ENCODE results near the gene MFSD11.
"Not testable (repeated sequence)": the region's sequence is repeated elsewhere in the genome, so short reads cannot be mapped to it uniquely, and the experiment has no call there.

MFSD11 gene

DNA sequence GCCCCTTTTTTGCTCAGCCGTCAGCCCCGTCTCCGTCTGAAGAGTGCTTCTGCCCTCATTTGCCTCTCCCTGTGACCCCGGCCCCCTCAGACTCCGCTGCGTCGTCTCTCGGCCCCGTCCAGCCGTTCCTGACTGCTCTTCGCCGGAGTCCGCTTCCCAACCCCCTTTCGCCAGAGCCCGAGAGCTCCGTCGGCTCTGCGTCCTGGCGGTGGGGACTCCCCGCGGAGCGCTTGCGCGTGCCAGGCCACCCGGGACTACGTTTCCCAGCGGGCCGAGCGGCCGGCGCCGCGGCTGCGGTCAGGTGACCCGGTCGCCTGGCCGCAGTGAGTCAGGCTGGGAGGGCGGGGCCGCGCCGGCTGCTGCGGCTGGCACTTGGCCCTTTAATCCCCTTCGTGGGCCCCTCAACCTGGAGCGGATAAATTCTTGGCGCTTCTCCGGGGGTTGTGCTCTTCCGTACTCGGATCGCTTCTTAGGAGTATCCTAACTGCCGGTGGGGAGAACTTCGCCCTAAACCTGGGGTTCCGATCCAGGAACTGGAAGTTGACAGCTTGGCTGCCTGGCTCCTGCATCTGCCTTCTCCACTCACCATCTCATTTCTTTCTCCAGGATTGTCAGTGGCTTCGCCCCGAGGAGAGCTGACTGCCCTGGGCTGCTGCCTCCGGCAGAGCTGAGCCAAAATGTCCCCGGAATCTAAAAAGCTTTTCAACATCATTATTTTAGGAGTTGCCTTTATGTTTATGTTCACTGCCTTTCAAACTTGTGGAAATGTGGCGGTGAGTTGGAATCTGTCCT, at the start of gene MFSD11:
Gene MFSD11, plus strand, starts transcription at position 444 of the 792 bp plus-strand sequence. Its CDS starts 234 bp downstream, at position 678.
- DNase-seq (ENCODE audit: low read depth in 2 of 3, low spot score in 2 of 3): peak; percentile 81 to 91 (median 87)

DNA sequence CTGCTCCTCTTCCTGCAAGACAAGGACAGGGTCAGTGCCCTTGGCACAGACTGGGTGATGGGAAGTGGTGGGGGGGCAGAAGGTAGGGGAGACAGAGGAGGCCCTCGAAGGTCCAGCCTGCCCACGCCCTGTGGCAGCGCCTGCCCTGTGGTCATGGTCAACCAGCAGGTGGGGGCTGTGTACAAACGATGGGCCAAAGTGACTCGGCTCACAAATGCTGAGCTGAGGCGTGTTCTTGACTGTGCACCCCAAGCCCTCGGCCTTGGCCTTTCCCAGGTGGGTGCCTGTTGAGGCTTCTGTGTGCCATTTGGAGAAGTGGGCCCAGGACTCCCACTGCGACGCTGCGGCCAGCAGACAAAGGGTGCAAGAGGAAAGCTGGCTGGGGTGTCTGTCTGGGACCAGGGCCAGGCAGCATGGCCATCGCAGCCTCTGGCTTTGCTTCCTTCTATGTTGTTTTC, 49.7 kb upstream of the MFSD11 start:
- no peak for DNase-seq (ENCODE audit: low read depth in 2 of 3, low spot score in 2 of 3)

DNA sequence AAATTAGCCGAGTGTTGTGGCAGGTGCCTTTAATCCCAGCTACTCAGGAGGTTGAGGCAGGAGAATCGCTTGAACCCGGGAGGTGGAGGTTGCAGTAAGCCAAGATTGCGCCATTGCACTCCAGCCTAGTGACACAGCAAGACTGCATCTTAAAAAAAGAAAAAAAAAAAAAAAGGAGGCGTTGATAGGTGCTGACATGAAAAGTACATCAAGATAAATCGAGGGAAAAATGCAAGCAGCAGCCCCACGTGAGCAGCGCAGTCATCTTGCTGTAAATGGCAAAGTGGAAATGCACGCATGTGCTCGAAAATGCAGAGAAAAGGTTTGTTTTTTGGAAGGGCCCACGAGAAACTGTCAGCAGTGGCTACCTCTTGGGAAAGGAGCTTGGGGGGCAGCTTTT, 48.1 kb upstream of the MFSD11 start:
- DNase-seq (ENCODE audit: low read depth in 2 of 3, low spot score in 2 of 3): no peak

DNA sequence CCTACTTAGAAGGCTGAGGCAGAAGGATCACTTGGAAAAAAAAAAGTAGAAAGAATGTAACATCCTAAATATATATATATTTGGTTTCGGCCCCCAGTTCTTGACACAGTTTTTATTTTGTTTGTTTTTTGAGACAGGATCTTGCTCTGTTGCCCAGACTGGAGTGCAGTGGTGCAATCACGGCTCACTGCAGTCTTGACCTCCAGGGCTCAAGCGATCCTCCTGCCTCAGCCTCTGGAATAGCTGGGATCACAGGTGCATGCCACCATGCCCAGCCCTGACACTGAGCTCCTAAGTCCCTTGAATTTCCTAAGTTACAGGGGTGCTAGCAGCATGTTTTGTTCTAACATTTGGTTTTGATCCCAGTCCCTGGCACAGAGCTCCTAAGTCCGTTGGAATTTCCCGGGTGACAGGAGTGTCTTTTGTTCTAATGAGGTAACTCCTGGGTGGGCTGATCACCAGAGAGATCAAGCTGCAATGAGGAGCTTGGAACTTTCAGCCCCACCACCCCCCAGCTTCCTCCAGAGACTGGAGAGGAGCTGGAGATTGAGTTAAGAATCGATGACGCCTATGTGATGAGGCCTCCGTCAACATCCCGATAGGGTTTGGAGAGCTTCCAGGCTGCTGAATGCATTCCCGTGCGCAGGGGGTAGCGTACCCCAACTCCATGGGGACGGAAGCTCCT, 47.2 kb upstream of the MFSD11 start:
- DNase-seq (ENCODE audit: low read depth in 2 of 3, low spot score in 2 of 3): no peak

DNA sequence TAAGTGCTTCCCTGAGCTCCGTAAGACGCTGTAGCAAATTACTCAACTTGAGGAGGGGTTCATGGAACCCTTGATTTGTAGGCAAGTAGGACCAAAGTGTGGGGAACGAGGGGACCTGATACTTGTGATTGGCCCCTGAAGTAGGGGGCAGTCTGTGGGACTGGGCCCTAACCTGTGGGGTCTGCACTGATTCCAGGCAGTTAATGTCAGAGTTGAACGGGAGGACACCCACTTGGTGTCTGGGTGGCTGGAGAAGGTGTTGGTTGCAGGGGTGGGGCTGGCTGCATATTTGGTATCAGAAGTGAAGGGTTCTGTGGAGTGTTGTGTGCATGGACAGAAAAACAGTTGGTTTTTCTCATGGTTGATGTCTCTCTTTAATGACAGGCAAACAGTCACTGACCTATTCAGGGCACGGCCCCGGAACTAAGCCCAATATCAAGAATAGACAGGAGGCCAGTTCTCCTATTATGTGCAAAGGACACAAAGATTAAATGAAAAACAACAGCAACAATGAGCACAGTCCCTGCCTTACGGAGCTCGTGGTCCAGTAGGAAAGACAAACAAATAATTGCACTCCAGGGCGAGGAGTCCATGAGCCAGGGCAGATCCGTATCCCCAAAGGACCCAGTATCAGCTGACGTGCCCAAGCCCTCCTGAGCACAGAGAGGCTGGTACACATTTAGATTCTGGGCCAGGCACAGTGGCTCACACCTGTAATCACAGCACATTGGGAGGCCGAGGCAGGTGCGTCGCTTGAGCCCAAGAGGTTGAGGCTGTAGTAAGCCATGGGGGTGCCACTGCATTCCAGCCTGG, 46.3 kb upstream of the MFSD11 start:
- no peak for DNase-seq (ENCODE audit: low read depth in 2 of 3, low spot score in 2 of 3)

DNA sequence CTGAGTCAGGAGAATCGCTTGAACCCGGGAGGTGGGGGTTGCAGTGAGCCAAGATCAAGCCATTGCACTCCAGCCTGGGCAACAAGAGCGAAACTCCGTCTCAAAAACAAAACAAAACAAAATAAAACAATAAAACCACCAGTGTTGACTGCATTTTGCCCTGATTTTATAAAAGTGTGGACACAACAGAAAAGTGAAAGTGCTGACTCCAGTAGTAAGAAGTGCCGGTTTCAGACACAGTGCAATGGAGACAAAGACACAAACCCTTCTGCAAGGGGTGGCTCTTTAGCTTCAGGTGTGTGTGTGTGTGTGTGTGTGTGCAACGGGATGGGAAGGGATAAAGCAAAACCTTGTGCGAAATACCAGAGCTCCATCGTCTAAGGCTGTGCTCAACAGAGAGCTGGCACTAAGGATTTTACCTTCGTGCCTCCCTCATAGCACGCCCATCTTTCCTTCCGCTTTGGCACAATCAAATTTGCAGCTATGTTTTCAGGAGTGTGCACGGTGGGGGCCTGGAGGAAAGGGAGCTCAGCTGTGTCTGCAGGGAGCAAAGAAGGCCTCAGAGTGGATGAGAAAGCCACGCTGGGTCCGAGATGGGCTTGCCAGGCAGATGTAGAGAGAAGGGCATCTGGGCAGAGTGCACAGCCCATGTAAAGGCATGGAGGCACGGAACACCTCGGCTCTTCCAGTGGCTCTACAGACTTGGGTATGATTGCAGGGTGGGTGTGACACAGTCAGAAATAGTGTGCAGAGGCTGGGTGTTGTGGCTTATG, 42.7 kb upstream of the MFSD11 start:
- DNase-seq (ENCODE audit: low read depth in 2 of 3, low spot score in 2 of 3): no peak

DNA sequence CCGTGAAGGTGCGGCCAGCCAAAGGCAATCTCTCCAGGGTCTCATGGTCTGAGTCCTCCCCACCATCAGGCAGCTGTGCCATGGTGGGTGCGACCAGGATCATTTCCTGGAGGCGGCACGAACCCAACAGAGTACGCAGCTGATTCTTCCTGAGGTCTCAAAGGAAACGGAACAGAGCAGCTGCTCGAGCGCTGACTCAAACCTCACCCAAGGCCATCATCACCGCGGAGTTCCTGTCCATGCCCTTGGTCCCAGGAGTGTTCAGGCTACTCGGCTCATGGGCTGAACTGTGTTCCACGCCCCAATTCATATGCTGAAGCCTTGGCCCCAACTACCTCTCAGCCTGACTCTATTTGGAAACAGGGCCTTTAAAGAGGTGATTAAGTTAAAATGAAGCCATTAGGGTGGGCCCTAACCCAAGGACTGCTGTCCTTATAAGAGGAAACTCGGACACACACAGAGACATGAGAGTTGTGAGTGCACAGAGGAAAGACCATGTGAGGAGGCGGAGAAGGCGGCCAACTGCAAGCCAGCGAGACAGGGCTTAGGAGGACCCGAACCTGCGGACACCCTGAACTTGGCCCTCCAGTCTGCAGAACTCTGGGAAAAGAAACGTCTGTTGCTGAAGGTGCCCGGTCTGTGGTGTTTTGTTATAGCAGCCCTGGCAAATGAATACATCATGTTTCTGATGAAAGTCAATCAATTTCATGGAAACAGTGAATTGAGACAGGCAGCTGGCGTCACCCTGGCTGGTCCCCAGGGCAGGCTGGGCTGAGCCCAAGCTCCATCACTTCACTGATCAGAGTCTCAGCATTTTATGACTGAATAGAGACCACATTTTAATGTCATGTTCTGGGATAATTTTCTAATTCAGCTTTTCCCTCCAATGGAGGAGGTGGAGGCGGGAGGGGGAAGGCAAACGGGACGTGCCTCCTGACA, 40.9 kb upstream of the MFSD11 start:
- no peak for DNase-seq (ENCODE audit: low read depth in 2 of 3, low spot score in 2 of 3)

DNA sequence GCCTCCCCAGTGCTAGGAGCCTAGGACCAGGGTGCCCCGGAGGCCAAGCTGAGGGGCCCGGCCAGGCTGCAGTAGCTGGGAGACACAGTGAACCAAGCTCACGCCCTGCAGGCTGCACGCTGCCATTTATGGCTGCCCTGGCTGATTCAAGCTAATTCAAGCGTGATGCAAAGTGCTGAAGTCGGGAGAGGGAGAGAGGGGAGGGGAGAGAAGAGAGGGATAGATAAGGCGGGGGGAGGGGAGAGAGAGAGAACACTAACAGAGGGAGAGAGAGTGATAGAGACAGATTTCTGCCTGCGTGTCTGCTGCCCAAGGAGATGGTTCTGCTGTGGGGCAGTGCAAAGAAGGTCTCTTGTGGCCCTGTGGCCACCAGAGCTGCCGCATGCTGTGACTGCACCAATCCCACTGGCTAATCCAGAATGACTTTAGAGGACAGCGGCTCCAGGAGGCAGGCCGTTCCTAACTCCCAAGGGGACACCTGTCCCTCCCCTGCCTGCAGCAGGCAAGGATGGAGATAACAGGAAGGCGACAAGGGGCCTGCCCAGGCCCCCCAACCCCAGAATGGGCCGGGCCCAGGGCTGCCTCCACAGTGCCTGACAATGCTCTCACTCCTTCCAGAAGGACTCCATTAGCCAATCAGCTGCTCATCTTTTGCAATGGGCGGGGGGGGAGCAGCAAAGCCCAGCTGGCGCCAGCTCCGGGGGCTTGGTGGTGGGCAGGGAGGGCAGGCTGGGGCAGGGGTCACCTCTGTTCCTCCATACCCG, 40.0 kb upstream of the MFSD11 start:
- DNase-seq (ENCODE audit: low read depth in 2 of 3, low spot score in 2 of 3): no peak

DNA sequence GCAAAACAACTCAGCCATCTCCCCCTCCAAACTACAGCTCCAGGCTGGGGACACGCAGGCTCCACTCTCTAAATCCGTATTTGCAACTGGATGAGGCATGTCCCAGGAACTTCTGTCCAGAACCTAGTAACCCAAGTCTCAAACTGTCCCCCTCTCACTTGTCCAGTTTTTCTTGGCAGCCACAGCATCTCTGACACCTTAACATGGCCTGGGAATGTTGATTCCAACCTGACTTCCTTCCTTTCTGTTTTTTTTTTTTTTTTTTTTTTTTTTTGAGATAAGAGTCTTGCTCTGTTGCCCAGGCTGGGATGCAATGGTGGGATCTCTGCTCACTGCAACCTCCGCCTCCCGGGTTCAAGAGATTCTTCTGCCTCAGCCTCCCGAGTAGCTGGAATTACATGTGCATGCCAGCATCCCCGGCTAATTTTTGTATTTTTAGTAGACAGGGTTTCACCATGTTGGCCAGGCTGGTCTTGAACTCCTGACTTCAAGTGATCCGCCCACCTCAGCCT, 39.4 kb upstream of the MFSD11 start:
- DNase-seq (ENCODE audit: low read depth in 2 of 3, low spot score in 2 of 3): not testable (repeated sequence)

DNA sequence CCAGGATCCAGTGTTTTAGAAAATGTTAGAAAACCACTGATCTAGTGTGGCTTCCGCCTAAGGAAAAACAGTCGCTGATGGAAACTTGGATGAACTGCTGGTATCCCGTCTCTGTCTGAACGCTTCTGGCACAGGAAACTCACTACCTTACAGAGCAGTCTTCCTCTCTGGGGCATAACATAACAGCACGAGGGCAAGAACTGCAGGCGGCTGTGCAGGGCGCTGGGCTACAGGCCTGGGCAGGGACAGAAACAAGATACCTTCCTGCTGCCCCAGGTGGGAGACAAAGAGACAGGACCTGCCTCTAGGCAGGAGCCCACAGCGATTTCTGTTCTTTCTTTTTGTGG, 37.7 kb upstream of the MFSD11 start:
- no peak for DNase-seq (ENCODE audit: low read depth in 2 of 3, low spot score in 2 of 3)

DNA sequence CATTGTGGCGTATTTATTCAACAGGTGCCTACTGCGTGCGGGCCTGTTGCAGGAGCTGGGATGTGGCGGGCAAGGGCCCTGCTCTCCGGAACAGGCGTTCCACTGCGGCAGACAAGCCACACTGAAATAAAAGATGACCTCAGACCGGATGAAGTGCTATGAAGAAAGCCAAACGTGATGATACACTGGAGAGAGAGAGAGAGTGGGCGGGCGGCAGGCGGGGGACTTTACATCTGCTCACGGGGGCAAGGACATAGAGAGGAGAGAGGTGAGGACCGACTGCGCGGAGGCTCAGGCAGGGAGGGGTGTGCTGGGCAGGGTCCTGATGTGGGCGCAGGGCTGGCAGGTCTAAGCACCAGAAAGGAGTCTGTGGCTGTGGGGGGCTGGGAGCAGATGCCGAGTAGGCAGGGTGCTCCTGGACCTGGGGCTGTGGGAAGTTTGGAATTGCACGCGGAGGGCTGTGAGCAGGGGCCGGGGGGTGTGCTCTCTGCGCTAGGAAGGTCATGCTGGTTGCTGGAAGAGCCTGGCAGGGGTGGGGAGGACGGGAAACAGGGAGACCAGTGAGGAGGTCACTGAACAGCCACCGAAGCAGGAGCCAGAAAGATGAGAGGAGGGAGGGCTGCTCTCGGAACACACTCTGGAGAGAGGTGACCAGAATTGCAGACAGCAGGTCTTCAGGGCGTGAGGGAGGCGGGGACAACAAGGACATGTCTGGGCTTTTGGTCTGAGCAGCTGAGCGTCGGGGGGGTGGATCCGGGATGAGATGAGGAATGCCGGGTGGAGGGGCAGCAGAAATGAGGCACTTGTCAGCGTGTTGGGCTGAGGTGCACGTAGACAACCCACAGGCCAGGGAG, 37.1 kb upstream of the MFSD11 start:
- no peak for DNase-seq (ENCODE audit: low read depth in 2 of 3, low spot score in 2 of 3)

DNA sequence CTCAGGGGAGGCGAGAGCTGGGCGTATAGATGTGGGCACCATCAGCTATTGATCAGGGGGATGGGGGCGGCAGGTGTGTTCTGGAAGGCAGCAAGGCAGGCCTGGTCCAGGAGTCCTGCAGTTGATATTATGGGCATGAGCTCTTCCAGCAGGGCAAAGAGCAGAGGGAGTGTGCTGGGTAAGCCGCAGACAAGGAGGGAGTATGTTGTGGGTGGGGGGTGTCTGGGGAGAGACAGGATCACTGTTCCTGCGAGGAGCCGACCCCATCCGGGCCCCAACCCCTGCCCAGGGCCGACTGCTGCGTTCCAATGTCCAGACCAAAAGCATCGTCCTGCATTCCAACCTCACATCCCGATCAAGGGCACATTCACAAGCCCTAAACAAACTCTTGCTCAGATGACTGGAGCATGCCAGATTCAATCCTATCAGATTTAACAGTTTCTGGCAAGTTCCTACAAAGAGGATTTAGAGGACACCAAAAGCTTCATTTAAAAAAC, 36.4 kb upstream of the MFSD11 start:
- DNase-seq (ENCODE audit: low read depth in 2 of 3, low spot score in 2 of 3): no peak

DNA sequence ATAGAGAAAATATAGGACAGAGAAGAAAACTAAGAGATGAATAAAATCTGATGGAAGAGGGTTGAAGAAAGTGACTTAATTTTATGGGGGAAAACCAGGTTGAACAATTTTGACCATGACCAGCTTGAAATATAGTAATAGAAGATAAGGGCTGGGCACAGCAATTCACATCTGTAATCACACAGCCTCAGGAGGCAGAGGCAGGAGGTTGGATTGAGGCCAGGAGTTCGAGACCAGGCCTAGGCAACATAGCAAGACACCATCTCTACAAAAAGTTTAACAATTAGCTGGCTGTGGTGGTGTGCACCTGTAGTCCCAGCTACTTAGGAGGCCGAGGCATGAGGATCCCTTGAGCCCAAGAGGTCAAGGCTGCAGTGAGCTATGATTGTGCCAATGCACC, 35.8 kb upstream of the MFSD11 start:
- DNase-seq (ENCODE audit: low read depth in 2 of 3, low spot score in 2 of 3): no peak

DNA sequence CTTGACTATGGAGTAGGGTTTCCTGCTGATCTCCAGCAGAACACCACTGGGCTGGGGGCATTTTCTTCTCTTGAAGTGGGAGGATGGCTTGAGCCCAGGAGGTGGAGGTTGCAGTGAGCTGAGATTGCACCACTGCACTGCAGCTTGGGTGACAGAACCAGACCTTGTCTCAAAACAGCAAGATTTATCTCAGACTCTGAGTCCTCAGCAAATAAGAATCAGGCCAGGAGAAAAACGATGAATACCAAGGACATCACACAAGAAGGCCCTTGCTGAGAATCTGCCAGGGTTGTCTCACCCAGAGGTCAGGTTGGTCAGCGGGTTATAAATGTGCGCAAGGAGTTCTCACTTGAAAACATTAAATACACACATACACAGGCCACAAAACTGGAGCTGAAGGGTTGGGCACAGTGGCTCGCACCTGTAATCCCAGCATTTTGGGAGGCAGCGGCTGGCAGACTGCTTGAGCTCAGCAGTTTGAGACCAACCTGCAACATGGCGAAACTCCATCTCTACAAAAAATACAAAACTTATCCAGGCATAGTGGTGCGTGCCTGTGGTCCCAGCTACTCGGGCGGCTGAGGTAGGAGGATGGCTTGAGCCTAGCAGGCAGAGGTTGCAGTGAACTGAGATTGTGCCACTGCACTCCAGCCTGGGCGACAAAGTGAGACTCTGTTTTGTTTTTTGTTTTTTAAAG, 34.8 kb upstream of the MFSD11 start:
- no peak for DNase-seq (ENCODE audit: low read depth in 2 of 3, low spot score in 2 of 3)

DNA sequence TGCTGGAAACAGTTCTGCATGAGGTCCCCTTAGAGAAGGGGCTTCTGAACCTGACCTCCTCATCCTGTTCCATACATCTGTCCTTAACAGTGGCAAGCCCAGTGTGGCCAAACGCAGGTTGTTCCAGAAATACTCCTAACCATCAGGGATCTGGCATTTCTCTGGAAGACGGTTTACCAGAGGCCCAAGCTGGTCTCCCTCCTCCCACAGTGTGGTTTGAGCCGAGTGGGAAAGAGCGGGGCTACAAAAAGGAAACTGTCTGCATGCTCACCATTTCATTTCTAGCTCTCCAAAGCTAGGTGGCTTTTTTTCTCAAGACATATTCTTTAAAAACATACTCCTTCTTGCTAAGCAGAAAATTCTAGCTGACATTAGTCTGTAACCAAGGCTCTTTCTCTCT, 33.1 kb upstream of the MFSD11 start:
- DNase-seq (ENCODE audit: low read depth in 2 of 3, low spot score in 2 of 3): no peak

DNA sequence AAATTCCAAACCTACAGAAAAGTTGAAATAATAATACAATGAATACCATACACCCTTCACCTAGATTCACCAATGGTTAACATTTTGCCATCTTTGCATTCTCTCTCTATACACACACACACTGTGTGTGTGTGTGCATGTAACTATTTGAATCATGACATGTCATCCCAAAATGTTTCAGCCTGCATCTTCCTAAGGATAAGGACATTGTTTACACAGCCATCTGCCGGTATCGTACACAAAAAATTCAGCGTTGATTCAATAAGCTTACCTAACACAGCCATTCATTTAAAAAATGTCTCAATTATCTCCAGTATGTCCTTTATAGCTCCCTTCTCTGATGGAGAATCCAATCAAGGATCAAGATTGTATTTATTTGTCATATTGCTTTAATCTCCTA, 31.1 kb upstream of the MFSD11 start:
- DNase-seq (ENCODE audit: low read depth in 2 of 3, low spot score in 2 of 3): no peak

Data from activated CD8-positive, alpha-beta memory T cell treated with anti-CD3 and anti-CD28 coated beads for 48 hours (primary cell).